Measurements from ENCODE around the gene CPSF6.
A peak's percentile ranks its signal among the peaks of the same experiment; 100 is the strongest.
"Not testable (repeated sequence)": the region's sequence is repeated elsewhere in the genome, so short reads cannot be mapped to it uniquely, and the experiment has no call there.

Gene CPSF6

DNA sequence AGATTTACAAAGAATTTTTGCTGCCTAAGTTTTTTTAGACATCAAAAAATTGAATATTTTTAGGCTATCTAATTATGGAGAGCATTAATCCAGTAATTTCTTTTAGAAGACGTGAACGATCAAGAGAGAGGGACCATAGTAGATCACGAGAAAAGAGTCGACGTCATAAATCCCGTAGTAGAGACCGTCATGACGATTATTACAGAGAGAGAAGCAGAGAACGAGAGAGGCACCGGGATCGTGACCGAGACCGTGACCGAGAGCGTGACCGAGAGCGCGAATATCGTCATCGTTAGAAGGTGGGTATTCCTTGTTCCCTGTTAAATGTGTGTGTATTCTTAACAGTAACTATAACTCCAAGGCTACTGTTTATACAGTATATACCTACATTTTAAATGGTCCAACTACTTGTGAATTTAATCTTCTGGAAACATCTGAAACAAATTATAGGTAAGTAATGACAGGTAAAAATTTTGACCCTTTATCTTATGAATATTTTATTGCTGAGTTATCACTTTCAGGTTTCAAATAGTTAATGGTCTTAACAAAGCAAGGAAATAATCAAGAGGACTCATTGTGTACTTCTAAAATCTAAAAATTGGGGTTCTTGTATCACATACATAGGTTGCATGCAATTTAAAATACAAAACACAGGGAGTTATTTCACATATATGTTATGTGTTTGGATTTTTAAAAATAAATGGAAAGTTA lies 23.1 kb downstream of the CPSF6 start:
- DNase-seq, result no peak

DNA sequence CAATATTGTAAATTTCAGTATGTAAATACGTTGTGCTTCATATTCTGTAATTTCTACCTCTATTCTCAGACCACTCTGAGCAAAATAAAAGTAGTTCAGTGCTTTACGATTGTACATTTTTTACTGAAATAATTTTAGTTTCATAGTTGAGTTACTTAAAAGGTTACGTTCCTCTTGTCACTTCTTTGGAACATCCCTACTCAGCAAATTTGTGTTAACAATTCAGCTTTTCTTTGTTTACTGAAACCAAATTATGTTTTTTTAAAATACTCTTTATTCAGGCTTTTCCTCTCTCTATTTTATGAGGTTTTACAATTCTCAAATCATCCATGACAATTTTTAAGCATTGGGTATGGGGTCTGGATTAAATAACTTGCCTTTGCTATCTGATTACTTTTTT lies 25.8 kb downstream of the CPSF6 start:
- no peak for DNase-seq

DNA sequence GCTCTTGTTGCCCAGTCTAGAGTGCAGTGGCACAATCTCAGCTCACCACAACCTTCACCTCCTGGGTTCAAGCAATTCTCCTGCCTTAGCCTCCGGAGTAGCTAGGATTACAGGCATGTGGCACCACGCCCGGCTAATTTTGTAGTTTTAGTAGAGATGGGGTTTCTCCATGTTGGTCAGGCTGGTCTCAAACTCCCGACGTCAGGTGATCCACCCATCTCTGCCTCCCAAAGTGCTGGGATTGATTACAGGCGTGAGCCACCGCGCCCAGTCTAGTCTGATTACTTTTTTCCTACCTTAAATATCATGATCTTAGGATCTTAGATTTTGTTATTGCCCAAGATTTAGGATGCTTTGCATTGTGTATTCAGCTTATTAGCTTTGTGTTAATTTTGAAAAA lies 26.3 kb downstream of the CPSF6 start:
- DNase-seq, result not testable (repeated sequence)

DNA sequence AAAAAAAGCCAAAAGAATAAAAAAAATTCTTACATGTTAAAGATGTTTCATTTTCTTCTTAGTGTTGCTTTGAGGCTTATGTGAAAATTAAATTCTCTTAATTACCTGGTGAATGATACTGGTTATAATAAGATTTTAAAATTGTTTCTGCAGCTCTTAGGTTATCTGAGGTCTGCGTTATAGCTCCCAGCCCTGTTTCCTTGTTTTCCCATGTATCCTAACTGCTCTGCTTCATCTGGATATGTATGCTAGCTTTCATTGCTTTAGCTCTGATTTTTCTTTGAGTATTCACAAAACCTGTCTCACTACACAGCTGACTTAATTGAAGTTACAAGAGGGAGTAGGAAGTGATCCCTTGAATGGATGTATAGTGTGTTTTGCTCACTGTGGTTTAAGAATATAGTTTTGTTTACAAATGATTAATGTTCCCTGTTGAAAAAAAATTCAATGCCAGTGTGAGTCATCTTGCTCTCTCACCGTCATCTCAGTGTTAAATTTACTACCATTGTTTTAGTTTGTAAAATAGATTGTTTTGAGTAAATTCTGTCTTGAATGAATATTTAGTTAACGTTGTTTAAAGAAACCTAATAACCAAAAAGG lies 26.8 kb downstream of the CPSF6 start:
- DNase-seq, result peak in 1 of 5 experiments; percentile 30

DNA sequence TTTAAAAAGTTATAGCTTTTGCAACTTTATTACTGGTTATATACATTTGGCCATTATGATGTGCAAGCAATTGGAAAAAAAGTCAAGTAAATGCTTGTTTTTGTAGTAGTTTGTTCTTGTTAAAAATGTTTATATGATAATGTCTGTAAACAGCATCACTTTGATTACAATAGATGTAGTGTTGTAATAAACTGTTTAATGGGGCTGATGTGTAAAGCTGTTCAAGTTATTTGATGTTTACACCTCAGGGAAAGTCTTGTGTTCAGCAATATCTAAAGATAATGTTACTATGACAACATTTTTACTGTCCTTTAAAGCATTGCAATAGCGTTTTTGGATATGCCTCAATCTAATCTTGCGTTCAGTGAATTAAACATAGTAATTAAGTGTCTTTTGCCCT lies 30.4 kb downstream of the CPSF6 start:
- DNase-seq, result no peak

DNA sequence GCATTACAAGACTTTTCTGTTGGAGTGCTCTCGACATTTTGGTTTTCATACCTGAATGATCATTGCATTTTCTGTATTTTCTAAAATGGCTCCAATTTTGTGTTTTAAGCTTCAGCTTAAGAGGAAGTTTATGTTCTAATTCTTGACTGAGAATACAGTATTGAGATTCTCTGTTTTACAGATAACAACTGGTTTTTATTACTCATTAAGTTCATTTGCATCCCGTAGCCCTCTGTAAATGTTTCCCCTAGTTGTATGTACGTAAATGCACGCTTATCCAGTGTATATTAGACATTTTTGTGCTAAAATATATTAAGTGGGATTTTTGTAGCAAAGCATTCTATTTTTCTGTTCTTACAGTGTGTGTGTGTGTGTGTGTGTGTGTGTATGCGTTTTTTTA lies 33.1 kb downstream of the CPSF6 start:
- no peak for DNase-seq

DNA sequence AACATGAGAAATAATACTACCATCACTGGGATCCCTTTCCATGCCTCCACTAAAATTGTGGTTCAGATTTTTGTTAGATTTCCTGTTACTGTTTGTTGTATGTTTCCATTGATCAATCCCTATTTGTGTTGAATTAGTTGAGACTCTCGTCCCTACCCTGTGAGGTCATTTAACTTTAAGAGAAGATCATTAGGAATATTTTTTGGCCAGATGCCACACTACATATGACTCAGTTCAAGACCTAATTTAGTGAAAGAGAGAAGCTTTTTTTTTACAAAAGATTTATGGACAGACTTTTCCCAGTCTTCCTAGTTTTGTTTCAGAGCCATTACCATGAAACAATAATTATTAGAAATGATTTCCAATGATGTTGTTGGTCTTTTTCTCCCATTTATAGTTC lies 35.5 kb downstream of the CPSF6 start:
- DNase-seq, result no peak

DNA sequence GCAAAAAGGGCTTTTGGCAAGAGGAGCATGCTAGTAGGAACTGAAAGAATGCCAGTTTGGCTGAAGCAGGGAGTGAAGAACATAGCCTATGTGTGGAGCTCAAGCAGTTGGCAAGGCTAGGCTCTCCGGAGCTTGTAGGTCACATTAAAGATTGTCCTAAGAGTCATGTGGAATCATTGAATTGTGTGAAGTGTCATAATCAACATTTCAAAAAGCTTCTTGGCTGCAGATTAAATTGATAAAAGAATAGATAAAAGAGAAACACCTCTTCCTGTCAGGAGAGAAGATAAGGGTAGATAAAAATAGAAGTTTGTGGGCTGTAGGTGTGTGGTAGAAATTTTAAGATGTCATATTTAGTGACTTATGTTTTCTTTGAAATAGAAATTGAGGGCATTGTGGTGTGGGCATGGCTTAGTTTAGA lies 36.1 kb downstream of the CPSF6 start:
- peak in 1 of 5 experiments; percentile 60 for DNase-seq

DNA sequence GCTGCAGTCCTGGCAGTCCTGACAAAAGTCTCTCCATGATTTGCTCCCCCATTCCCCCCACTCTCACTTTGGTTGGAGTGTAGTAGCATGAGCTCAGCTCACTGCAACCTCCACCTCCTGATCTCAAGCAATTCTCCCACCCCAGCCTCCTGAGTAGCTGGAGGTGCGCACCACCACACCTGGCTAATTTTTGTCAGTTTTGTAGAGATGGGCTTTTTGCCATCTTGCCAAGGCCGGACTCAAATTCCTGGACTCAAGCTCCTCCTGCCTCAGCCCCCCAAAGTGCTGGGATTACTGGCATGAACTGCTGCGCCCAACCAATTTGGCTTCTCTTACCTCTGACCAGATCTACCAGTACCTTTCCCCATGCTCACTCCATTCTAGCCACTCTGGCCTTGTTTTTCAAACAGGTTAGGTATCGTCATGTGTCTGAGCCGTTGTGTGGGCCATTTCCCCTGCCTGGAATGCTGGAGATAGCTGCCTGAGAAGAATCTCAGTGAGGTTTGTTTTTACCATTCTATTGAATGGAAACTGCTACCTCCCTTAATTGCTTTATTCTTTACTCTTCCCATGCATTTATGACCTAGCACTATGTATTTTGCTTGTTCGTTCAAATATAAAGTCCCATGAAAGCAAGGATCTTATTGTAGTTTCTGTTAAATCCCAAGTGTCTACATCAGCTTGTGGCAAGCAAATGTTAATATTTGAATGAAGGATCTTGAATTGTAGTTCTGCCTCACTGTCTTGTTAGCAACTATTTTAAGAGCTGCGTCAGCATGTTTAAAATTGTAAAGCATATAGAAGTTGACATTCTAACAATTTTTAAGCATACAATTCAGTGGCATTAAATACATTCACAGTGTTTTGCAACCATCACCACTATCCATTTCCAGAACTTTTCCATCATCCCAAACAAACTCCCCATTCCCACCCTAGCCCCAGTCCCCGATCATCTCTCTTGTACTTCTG lies 39.7 kb downstream of the CPSF6 start:
- DNase-seq, result no peak

DNA sequence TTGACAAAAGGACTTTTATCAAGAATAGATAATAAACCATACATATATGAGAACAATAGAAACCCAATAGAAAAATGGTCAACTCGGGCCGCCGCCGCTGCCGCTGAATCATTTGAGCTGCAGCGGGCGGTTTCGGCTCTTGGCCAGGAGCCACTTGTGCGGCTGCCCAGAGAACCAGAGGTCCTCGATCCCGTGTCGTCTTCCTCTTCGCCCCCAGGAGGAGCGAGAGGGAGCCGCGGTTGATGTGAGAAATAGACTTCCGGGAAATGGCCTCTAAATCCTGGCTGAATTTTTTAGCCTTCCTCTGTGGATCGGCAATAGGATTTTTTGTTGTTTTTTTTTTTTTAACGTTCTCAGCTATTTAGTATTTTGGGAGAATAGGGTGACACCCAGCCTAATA lies 44.8 kb downstream of the CPSF6 start:
- peak in 1 of 5 experiments; percentile 19 for DNase-seq

DNA sequence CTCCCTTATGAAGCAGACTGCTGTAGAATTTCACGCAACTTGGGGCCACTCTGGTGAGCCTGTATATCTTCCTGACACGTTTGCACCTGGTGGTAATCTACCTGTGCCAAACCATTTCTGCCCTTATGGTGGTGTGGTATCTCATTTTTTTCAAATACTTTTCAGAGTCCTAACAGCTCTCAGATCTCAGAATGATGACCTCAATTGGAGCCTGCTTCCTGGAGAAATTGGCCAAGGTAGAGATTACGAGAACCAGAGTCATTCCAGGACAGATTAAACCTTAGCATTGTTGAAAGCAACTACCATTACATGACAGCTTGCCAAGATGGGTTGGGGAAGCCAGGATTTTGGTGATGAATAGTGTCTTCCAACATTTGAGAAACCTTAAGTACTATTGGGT lies 48.2 kb downstream of the CPSF6 start:
- no peak for DNase-seq

DNA sequence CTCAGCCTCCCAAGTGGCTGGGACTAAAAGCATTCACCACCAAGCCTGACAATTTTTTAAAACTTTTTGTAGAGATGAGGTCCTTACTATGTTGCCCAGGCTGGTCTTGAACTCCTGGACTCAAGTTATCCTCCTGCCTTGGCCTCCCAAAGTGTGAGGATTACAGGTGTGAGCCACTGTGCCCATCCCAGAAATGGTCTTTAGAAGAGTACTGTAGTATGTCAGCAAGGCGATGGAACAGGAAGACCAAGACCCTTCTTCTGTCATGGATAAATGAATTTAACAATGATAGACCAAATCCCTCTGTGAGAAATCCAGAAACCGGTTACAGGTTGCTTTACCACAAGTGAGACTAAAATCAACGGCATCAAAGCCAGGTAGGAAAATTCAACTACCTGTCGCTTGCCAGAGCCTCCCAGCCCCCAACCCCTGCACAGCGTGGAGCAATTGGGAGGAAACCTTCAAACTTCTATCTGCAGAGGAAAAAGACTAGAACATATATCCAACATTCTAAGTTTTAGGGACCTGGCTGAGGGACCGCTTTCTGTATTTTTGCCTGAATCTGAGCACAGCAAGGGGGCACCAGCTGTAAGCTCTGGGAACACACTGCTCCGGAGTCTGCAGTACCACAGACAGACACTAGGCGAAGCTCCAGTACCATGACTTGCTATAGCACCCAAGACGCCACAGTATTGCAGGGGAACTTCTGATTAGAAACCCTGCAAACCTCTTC lies 51.3 kb downstream of the CPSF6 start:
- DNase-seq, result peak; percentile 31 to 88 (median 61)

DNA sequence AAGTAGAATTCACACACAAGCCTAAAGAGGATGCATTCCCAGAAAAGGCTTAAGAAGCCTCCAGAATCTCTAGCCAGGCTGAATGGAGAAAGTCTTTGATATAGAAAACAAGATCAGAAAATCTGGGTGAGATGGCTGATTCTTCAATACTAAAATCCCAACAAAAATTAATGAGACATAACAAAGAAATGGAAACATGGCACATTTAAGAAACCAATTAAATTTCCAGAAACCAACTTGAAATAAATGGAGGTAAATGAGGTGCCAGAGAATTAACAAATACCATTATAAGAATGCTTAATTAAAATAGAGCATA lies 51.9 kb downstream of the CPSF6 start:
- DNase-seq, result no peak

DNA sequence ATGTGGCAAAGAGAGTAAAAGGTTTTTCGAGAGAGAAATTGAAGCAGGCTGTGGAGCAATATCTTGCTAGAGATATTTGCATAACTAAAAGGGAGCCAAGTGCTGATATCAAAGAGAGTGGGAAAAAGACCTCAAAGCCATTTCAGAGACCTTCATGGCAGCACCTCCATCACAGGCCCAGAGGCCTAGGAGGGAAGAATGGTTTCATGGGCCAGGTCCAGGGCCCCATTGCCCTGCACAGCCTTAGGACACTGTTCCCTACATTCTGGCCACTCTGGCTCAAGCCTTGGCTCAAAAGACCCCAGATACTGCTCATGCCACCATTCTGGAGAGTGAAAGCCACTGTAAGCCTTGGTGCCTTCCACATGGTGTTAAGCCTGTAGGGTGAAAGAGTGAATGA lies 58.8 kb downstream of the CPSF6 start:
- DNase-seq, result no peak

DNA sequence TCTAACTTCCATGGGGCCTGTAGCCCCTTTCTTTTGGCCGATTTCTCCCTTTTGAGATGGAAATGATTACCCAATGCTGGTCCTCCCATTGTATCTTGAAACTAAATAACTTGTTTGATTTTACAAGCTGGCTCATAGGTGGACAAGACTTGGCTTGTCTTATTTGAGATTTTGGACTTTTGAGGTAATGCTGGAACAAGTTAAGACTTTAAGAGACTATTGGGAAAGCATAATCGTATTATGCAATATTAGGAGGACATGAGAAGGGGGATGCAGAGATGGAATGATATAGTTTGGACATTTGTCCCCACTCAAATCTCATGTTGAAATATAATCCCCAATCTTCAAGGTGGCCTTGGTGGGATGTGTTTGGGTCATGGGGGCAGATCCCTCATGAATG lies 59.6 kb downstream of the CPSF6 start:
- DNase-seq, result no peak

DNA sequence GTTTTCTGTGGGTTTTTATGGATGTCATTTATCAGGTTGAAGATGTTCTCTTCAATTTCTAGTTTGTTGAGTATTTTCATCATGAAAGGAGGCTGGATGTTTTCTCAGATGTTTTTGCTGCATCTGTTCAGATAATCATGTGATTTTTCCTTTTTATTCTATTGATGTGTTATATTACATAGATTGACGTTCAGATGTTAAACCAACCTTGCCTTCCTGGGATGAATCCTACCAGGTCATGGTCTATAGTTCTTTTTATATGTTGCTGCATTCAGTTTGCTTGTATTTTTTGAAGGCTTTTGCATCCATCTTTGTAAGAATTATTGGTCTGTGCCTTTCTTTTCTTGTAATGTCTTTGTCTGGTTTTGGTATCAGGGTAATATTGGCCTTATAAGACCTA lies 64.9 kb downstream of the CPSF6 start:
- DNase-seq, result no peak

DNA sequence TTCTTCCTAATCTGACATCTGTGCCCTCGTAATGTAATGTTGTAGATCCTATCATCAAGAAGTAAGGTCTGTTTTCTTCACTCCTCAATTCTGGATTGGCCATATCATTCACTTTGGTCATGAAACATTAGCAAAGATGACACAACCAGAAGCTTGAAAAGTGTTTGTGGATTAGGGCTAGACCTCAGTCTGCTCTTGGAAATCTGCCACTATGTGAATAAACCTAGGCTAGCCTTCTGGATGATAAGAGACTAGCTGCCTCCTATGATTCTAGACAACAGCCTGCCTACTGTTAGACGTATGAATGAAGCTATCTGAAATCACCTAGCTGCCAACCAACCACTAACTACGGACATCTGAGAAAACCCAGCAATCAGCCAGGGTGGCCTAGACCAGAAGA lies 70.1 kb downstream of the CPSF6 start:
- no peak for DNase-seq

DNA sequence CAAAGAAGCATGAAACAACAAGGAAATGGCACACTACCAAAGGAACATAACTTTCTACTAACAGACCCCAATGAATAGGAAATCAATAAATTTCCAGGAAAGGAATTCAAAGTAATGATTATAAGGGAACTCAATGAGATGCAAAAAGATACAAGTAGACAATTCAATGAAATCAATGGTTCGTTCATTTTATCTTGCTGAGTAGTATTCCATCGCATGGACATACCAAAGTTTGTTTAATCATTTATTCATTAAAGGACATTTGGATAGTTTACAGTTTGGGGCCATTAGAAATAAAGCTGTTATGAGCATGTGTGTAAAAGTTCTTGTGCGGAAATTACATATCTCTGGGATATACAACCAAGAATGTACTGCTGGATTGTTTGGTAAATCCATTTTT lies 73.8 kb downstream of the CPSF6 start:
- DNase-seq, result no peak

DNA sequence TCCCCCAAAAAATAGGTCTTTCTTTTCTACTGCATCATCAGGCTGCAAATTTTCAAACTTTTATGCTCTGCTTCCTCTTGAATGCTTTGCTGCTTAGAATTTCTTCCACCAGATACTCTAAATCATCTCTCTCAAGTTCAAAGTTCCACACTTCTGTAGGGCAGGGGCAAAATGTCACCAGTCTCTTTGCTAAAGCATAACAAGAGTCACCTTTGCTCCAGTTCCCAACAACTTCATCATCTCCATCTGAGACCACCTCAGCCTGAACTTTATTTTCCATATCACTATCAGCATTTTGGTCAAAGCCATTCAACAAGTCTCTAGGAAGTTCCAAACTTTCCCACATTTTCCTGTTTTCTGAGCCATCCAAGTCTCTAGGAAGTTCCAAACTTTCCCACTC lies 77.4 kb downstream of the CPSF6 start:
- not testable (repeated sequence) for DNase-seq

DNA sequence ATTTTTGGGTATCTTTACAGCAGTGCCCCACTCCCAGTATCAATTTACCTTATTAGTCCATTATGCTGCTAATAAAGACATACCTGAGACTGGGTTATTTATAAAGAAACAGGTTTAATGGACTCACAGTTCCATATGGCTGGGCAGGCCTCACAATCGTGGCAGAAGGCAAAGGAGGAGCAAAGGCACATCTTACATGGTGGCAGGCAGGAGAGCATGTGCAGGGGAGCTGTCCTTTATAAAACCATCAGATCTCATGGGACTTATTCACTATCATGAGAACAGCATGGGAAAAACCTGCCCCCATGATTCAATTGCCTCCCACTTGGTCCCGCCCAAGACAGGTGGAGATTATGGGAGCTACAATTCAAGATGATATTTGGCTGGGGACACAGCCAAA lies 77.9 kb downstream of the CPSF6 start:
- DNase-seq, result not testable (repeated sequence)

DNA sequence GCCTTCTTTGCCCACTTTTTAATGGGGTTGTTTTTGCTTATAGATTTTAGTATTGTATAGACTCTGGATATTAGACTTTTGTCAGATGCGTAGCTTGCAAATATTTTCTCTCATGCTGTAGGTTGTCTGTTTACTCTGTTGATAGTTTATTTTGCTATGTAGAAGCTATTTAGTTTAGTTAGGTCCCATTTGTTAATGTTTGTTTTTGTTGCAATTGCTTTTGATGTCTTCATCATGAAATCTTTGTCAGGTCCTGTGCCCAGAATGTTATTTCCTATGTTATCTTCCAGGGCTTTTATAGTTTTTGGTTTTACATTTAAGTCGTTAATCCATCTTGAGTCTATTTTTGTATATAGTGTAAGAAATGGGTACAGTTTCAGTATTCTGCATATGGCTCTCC lies 78.9 kb downstream of the CPSF6 start:
- DNase-seq, result no peak

DNA sequence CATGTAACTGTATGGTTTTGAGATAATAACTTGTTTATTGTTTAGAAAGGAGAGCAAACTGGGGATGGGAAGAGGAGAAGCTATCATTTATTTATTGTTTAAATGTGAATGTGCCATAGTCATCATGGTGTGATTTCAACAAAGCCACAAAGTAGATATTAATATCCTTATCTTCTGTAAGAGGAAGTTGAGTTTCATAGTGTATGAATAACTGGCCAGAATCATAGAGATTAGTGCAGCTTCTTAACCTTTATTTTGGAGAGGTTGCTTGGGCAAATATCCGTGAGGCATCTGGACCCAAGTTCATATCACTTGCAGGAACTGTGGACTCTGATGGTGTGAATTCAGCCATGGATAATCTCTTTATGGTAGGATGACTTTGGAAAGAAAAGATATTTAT lies 82.0 kb downstream of the CPSF6 start:
- peak in 1 of 5 experiments; percentile 23 for DNase-seq

Measured in T-helper 2 cell (primary cell).